NCI-H748 treated with DMSO at 0.1 percent for 48 hours (cell line): ENCODE results near the gene TBATA.
A peak's percentile ranks its signal among the peaks of the same experiment; 100 is the strongest.

Experiments used
- DNase-seq: peaks from one replicate; lab custom pipeline; 2025; lab: John Stamatoyannopoulos, UW

Gene TBATA

GRCh38 chr10:70785190-70785589 is at the start of gene TBATA:
TBATA (minus strand) TSS chr10:70785377; CDS start chr10:70783379, 1,998 bp downstream.
- DNase-seq, result no peak

- DNase-seq, result no peak
Observed at GRCh38 chr10:70834441-70835151, 49.4 kb upstream of the TBATA start.

- no peak for DNase-seq
Observed at GRCh38 chr10:70834021-70834420, 48.8 kb upstream of the TBATA start.

GRCh38 chr10:70833601-70834000 is 48.4 kb upstream of the TBATA start:
- no peak for DNase-seq

- no peak for DNase-seq
Observed at GRCh38 chr10:70832852-70833528, 47.8 kb upstream of the TBATA start.

- DNase-seq, result no peak
Observed at GRCh38 chr10:70832221-70832620, 47.0 kb upstream of the TBATA start.

GRCh38 chr10:70830164-70830563 is 45.0 kb upstream of the TBATA start:
- no peak for DNase-seq

GRCh38 chr10:70829543-70829942 is 44.4 kb upstream of the TBATA start:
- no peak for DNase-seq

- DNase-seq, result no peak
Observed at GRCh38 chr10:70828923-70829322, 43.7 kb upstream of the TBATA start.

- no peak for DNase-seq
Observed at GRCh38 chr10:70827086-70827757, 42.0 kb upstream of the TBATA start.

- DNase-seq, result no peak
Observed at GRCh38 chr10:70822076-70822820, 37.1 kb upstream of the TBATA start.

GRCh38 chr10:70820976-70821750 is 36.0 kb upstream of the TBATA start:
- no peak for DNase-seq

GRCh38 chr10:70816220-70816894 is 31.2 kb upstream of the TBATA start:
- DNase-seq, result peak; percentile 68

- peak; percentile 63 for DNase-seq
Observed at GRCh38 chr10:70815504-70816219, 30.5 kb upstream of the TBATA start, which contains the start of gene SGPL1. SGPL1 (plus strand) TSS chr10:70815948; CDS start chr10:70816854, 906 bp downstream.

- no peak for DNase-seq
Observed at GRCh38 chr10:70814126-70814525, 28.9 kb upstream of the TBATA start.

- no peak for DNase-seq
Observed at GRCh38 chr10:70812814-70813213, 27.6 kb upstream of the TBATA start.

- DNase-seq, result no peak
Observed at GRCh38 chr10:70811881-70812280, 26.7 kb upstream of the TBATA start.

- DNase-seq, result no peak
Observed at GRCh38 chr10:70810967-70811366, 25.8 kb upstream of the TBATA start.

GRCh38 chr10:70809726-70810125 is 24.5 kb upstream of the TBATA start:
- no peak for DNase-seq

- no peak for DNase-seq
Observed at GRCh38 chr10:70809011-70809611, 23.9 kb upstream of the TBATA start.
